DND-41 (cell line): ENCODE results near the gene SNX18.

Source experiments
- ATAC-seq: fragments of 200-7000 bp; cut with Tn5 transposase; 3 replicates; pipeline ENCODE4 v1.9.1; 2021; ENCODE audit warnings: low read depth; ENCODE audit not compliant: insufficient read depth
- DNase-seq: peaks from one replicate; pipeline ENCODE4 v3.0.0-alpha.2; 2020
- H2AFZ ChIP-seq: 2 replicates; pipeline ENCODE4 v1.6.0; 2012; ENCODE audit warnings: low read depth, low read length
- H3K27ac ChIP-seq: 2 replicates; pipeline ENCODE4 v1.5.1; 2012; ENCODE audit warnings: low read length, inconsistent platforms
- H3K27me3 ChIP-seq: fragments of 200-600 bp; sonication (generic); 2 replicates; pipeline ENCODE4 v1.6.0; 2012; ENCODE audit warnings: low read length, mild to moderate bottlenecking, inconsistent platforms; ENCODE audit not compliant: insufficient read depth, poor library complexity
- H3K36me3 ChIP-seq: 2 replicates; pipeline ENCODE4 v1.5.1; 2012; ENCODE audit warnings: low read length, inconsistent platforms; ENCODE audit not compliant: insufficient read depth
- H3K4me1 ChIP-seq: 2 replicates; pipeline ENCODE4 v1.5.1; 2012; ENCODE audit warnings: mild to moderate bottlenecking, low read length; ENCODE audit not compliant: insufficient read depth
- H3K4me2 ChIP-seq: 2 replicates; pipeline ENCODE4 v1.6.0; 2012; ENCODE audit warnings: mild to moderate bottlenecking, moderate library complexity, low read length, inconsistent platforms; ENCODE audit not compliant: insufficient read depth
- H3K4me3 ChIP-seq, 2 experiments: fragments of 200-600 bp in 1 of 2; shearing (Covaris generic) in 1 of 2; 2 replicates each; pipeline ENCODE4 v1.5.1; 2012 to 2016; ENCODE audit warnings: inconsistent platforms in 2 of 2, low read length in 2 of 2, mild to moderate bottlenecking in 2 of 2, low read depth in 1 of 2, moderate library complexity in 1 of 2
- H3K79me2 ChIP-seq: 2 replicates; pipeline ENCODE4 v1.6.0; 2012; ENCODE audit warnings: low read length, inconsistent platforms; ENCODE audit not compliant: insufficient read depth
- H3K9ac ChIP-seq: 2 replicates; pipeline ENCODE4 v1.6.0; 2012; ENCODE audit warnings: low read depth, mild to moderate bottlenecking, inconsistent platforms, low read length, moderate library complexity
- H3K9me3 ChIP-seq: 2 replicates; pipeline ENCODE4 v1.5.1; 2012; ENCODE audit warnings: low read length, moderate library complexity, mild to moderate bottlenecking, inconsistent platforms; ENCODE audit not compliant: insufficient read depth, severe bottlenecking
- H4K20me1 ChIP-seq: 2 replicates; pipeline ENCODE4 v1.6.0; 2012; ENCODE audit warnings: low read length; ENCODE audit not compliant: insufficient read depth
- EZH2 ChIP-seq: IDR thresholded peaks from 3 replicates; pipeline ENCODE4 v1.6.1; 2012; ENCODE audit warnings: borderline replicate concordance, low read depth, mild to moderate bottlenecking, moderate library complexity, low read length, inconsistent platforms; ENCODE audit not compliant: severe bottlenecking
- TF ChIP-seq, protein P1 (sequence below): IDR thresholded peaks from 2 replicates; pipeline ENCODE4 v1.5.1; 2012; ENCODE audit warnings: borderline replicate concordance, low read length, moderate library complexity, mild to moderate bottlenecking; ENCODE audit not compliant: poor library complexity, severe bottlenecking; ENCODE audit errors: extremely low read depth

Gene SNX18

DNA sequence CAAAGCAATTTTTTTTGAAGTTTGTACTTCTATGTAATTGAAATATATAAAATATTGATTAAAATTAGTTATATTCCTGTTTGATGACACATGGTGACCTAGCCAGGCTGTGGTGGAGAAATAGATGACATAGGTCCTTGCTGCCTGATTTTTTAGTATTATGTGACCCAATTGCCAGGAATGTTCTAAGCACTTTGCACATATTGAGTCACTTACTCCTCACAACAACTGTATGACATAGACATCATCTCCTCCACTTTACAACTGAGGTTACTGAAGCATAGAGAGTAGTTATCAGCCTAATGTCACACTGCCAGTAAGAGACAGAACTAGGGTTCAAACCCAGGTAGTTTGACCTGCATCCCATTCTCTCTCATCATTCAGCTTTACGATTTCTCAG lies 26.2 kb upstream of the SNX18 start:
- Histone ChIP-seq H3K9me3 (no peaks in the 10 kb centered on the region), H3K4me2 (no peak overlapping the region), H3K27me3 (peaks cover 3% of the 10 kb centered on the region), H3K9ac (no peak overlapping the region), H2AFZ (no peak overlapping the region), H3K36me3 (no peaks in the 10 kb centered on the region), H3K4me1 (no peaks in the 10 kb centered on the region), H3K4me3 (no peak overlapping the region), H3K27ac (no peak overlapping the region), H3K79me2 (no peaks in the 10 kb centered on the region), H4K20me1 (no peaks in the 10 kb centered on the region)
- DNase-seq = no peak
- no peak for TF ChIP-seq EZH2
- TF ChIP-seq, protein P1, sequence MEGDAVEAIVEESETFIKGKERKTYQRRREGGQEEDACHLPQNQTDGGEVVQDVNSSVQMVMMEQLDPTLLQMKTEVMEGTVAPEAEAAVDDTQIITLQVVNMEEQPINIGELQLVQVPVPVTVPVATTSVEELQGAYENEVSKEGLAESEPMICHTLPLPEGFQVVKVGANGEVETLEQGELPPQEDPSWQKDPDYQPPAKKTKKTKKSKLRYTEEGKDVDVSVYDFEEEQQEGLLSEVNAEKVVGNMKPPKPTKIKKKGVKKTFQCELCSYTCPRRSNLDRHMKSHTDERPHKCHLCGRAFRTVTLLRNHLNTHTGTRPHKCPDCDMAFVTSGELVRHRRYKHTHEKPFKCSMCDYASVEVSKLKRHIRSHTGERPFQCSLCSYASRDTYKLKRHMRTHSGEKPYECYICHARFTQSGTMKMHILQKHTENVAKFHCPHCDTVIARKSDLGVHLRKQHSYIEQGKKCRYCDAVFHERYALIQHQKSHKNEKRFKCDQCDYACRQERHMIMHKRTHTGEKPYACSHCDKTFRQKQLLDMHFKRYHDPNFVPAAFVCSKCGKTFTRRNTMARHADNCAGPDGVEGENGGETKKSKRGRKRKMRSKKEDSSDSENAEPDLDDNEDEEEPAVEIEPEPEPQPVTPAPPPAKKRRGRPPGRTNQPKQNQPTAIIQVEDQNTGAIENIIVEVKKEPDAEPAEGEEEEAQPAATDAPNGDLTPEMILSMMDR = no peak
- ATAC-seq = no peak

DNA sequence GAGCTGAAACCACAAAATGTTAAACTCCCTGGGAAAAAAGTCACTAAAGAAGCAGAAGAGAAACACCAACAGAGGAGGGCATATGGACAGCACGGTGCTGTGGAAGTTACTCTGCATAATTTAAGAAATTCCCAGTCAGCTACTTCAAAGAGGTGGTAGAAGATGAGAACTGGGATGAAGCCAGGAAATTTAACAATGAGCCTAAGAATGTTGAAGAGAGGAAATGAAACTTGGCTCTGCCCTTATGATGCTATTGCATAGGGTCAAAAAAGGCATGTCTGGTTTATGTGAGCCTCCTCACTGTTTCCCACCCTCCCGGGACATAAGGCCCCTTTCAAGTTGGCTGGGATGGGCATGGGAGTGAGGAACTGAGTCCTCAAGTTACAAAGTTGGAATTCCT lies 25.4 kb upstream of the SNX18 start:
- H2AFZ ChIP-seq = no peak overlapping the region
- no peak overlapping the region for H3K9ac ChIP-seq
- no peak for DNase-seq
- H3K9me3 ChIP-seq = peaks cover under 1% of the 10 kb centered on the region
- H3K36me3 ChIP-seq = no peaks in the 10 kb centered on the region
- no peak overlapping the region for H3K27ac ChIP-seq
- no peaks in the 10 kb centered on the region for H3K79me2 ChIP-seq
- no peaks in the 10 kb centered on the region for H4K20me1 ChIP-seq
- no peak for ATAC-seq
- H3K4me1 ChIP-seq = no peaks in the 10 kb centered on the region
- peaks cover 3% of the 10 kb centered on the region for H3K27me3 ChIP-seq
- no peak overlapping the region for H3K4me3 ChIP-seq
- TF ChIP-seq, protein P1 = no peak
- TF ChIP-seq EZH2 = no peak
- no peak overlapping the region for H3K4me2 ChIP-seq

DNA sequence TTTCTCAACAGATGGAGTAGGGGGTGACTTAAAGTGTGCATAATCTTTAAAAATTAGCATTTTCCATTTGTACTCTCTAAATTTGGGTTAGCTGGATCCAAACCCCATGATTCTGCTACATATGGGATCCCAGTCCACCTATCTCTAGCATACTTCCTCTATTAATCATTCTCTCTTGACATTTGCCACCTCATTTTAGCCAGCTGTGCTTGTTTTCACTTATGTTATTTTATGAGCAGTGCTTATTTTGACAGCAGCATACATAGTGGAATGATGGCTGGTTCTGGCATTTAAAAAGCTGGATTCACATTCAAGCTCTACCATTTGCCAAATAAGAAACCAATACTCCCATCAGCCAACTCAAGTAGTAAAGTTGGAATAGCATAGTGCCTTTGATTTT lies 22.5 kb upstream of the SNX18 start:
- no peaks in the 10 kb centered on the region for H3K36me3 ChIP-seq
- peaks cover 3% of the 10 kb centered on the region for H3K27me3 ChIP-seq
- H3K9ac ChIP-seq = no peak overlapping the region
- H3K79me2 ChIP-seq = no peaks in the 10 kb centered on the region
- H3K4me1 ChIP-seq = no peaks in the 10 kb centered on the region
- H3K4me2 ChIP-seq = no peak overlapping the region
- no peak overlapping the region for H2AFZ ChIP-seq
- TF ChIP-seq, protein P1 = no peak
- no peak for TF ChIP-seq EZH2
- H3K4me3 ChIP-seq = no peak overlapping the region
- DNase-seq (no peak), ATAC-seq (no peak)
- H4K20me1 ChIP-seq = no peaks in the 10 kb centered on the region
- no peak overlapping the region for H3K27ac ChIP-seq
- peaks cover 7% of the 10 kb centered on the region for H3K9me3 ChIP-seq

DNA sequence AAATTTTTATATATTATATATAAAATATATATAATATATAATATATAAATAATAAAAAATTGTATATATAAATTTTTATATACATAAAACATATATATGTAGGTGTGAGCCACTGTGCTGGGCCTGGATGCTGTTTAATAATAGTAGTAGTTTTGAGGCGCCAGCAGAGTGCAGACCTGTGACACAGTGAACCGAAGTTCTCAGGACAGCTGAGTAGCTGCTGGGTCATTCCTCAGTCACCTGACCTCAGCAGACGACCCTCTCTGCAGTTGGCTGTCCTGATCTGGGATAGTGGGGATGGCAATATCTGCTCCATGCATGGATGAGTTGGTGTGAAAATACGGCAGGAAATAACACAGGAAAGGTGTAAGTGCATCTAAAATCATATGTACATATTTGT lies 3.3 kb upstream of the SNX18 start:
- no peak for DNase-seq
- no peak overlapping the region for H3K9ac ChIP-seq
- H3K4me1 ChIP-seq = peaks cover 18% of the 10 kb centered on the region
- TF ChIP-seq, protein P1 = no peak
- TF ChIP-seq EZH2 = no peak
- peaks cover 12% of the 10 kb centered on the region for H3K79me2 ChIP-seq
- H2AFZ ChIP-seq = no peak overlapping the region
- no peak overlapping the region for H3K4me2 ChIP-seq
- H3K27me3 ChIP-seq = no peaks in the 10 kb centered on the region
- H3K36me3 ChIP-seq = peaks cover 7% of the 10 kb centered on the region; the same call in 1 of the 2 replicates
- ATAC-seq = no peak
- H3K9me3 ChIP-seq = no peaks in the 10 kb centered on the region
- 0 out of 2 replicates have a peak, but pooled peaks cover 6% of the 10 kb centered on the region for H4K20me1 ChIP-seq
- no peak overlapping the region for H3K4me3 ChIP-seq
- H3K27ac ChIP-seq = no peak overlapping the region
